GM18951 (cell line): ENCODE results near the gene SUMO4.
"Not testable (repeated sequence)": the region's sequence is repeated elsewhere in the genome, so short reads cannot be mapped to it uniquely, and the experiment has no call there.

Experiments
- POLR2A ChIP-seq: IDR thresholded peaks from 4 replicates; pipeline ENCODE4 v1.6.1; 2011; ENCODE audit warnings: mild to moderate bottlenecking; ENCODE audit not compliant: insufficient read length, insufficient read depth; ENCODE audit errors: extremely low read depth
- in situ Hi-C: fragments of 300-500 bp; cut with MboI; formaldehyde crosslinking; loops from one replicate; pipeline ENCODE4 v1.12.0; 2022; ENCODE audit warnings: low sequenced_read_pairs, mixed read lengths, inconsistent platforms; ENCODE audit not compliant: unreplicated experiment

The SUMO4 gene

GRCh38 chr6:149443411-149444181 is 43.5 kb downstream of the SUMO4 start:
- TF ChIP-seq POLR2A, result no peak

GRCh38 chr6:149444360-149445094 is 44.5 kb downstream of the SUMO4 start:
- in situ Hi-C loops, result not testable (repeated sequence)

More at GRCh38 chr6:149443411-149444181, 43.5 kb downstream of the SUMO4 start:
- in situ Hi-C loops, result no loop called here

- TF ChIP-seq POLR2A, result no peak
- in situ Hi-C loops, result no loop called here
Observed at GRCh38 chr6:149445095-149445466, 45.0 kb downstream of the SUMO4 start.

DNA sequence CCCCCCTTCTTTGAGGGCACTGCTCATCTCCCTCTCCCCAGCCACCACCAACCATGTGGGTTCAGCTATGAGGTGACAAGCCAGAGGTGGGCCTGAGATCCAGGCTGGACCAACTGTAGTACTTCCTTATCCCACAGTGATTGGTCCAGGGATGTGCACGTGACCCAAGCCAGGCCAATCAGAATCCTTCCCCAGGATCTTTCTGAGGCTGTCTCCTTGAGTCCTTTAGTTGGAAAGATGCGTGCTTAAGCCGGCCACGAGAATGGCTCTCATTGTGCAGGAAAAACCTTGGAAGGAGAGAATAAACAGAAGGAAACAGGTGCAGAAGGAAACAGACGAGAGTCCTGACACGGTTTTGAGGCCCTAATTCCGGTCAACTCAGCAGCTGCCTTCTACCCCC is 45.5 kb downstream of the SUMO4 start:
- in situ Hi-C loops, result no loop called here
- TF ChIP-seq POLR2A, result no peak

GRCh38 chr6:149446791-149447376 is 46.8 kb downstream of the SUMO4 start:
- in situ Hi-C loops, result no loop called here
- no peak for TF ChIP-seq POLR2A

DNA sequence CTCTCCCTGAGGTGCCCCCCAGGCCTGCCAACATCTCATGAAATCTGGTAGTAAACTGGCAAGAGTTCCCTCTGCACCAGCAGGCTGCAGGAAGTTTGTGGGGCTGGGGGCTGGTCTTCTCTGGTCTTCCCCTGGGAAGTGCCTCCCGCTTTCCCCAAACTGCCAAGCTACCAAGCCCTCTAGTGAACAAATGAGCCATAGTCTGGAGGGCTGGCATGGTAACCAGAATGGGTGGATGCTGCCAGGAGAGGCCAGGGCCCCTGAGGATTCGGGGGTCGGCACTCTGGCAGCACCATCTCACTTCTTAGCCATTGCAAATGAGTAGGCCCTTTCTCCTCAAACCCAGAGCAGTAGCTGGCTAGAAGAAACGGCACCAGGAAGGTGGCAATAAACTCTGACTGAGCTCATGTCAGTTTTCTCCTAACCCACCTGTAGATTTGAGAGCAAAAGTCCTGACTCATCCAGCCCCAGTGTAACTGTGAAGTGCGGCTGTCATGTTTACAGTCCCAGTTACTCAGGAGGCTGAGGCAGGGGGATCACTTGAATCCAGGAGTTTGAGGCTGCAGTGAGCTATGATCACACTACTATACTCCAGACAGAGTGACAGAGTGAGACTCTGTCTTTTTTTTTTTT is 48.9 kb downstream of the SUMO4 start:
- TF ChIP-seq POLR2A, result no peak
- in situ Hi-C loops, result no loop called here

GRCh38 chr6:149449831-149450678 is 50.0 kb downstream of the SUMO4 start:
- in situ Hi-C loops, result no loop called here
- no peak for TF ChIP-seq POLR2A
